ENCODE data around the gene IKZF3.

DNA sequence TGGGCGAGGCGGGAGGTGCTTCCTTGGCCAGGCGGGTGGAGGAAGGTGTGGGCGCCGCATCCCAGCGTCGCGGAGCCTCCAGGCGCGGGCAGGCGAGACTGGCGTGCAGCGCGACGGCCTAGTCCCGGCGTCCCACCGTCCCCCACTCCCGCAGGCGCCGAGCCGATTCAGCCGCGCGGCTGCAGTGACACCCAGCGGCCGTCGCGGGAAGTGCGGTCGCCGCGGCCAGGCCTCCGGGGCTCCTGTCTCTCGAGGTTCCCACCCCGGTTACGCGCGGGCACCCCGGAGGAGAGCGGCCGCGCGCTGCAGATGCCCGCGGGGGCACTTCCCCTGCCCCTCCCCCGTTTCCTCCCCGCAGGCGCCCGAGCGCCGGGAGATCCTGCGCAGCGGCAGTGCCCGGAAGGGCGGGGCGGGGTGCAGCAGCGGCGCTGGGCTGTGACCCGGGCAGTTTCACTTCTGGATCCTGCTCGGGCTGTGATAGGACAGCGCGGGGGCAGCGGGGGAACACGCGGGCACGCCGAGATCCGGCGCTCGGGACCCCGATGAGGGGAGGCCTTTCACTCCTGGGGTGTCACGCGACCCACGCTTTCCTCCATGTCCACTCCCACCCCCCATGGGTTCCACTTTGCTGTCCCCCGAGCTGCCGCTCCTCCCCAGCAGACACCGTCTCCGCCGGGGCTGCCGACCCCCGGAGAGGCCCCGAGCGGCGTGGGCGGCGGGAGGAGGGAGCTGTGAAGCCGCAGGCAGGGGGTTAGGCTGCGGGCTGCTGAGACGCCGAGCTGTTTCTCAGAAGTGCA, 109.8 kb downstream of the IKZF3 start:
- TF ChIP-seq ZFP69B (tag by site-specific recombination; IDR thresholded peaks at IDR 0.05) (no peak), SETDB1 (IDR thresholded peaks at IDR 0.05; ENCODE audit: insufficient read length, low read length) (no peak), CTCF (tag by site-specific recombination; IDR thresholded peaks at IDR 0.05) (peak; percentile 95), OVOL3 (tag by site-specific recombination; IDR thresholded peaks at IDR 0.05) (no peak), SP2 (tag by site-specific recombination; IDR thresholded peaks at IDR 0.05) (peak; percentile 63), KLF9 (tag by site-specific recombination; IDR thresholded peaks at IDR 0.05; ENCODE audit: low read depth) (peak; percentile 35; the same call in 1 of the 2 replicates), ZNF2 (tag by site-specific recombination; IDR thresholded peaks at IDR 0.05) (no peak), GLI4 (tag by site-specific recombination; IDR thresholded peaks at IDR 0.05) (no peak; the same call in 1 of the 2 replicates)
- TF ChIP-seq, protein P1, sequence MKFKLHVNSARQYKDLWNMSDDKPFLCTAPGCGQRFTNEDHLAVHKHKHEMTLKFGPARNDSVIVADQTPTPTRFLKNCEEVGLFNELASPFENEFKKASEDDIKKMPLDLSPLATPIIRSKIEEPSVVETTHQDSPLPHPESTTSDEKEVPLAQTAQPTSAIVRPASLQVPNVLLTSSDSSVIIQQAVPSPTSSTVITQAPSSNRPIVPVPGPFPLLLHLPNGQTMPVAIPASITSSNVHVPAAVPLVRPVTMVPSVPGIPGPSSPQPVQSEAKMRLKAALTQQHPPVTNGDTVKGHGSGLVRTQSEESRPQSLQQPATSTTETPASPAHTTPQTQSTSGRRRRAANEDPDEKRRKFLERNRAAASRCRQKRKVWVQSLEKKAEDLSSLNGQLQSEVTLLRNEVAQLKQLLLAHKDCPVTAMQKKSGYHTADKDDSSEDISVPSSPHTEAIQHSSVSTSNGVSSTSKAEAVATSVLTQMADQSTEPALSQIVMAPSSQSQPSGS (tag by site-specific recombination; IDR thresholded peaks at IDR 0.05; ENCODE audit: low read depth), result no peak
